HuH-7 (cell line): Measurements from ENCODE around the gene KHDC4.
"Not testable (repeated sequence)": the region's sequence is repeated elsewhere in the genome, so short reads cannot be mapped to it uniquely, and the experiment has no call there.

Experiments used
- DNase-seq: peaks from one replicate; pipeline ENCODE4 v3.0.0; 2011; ENCODE audit warnings: low spot score

KHDC4 gene

DNA sequence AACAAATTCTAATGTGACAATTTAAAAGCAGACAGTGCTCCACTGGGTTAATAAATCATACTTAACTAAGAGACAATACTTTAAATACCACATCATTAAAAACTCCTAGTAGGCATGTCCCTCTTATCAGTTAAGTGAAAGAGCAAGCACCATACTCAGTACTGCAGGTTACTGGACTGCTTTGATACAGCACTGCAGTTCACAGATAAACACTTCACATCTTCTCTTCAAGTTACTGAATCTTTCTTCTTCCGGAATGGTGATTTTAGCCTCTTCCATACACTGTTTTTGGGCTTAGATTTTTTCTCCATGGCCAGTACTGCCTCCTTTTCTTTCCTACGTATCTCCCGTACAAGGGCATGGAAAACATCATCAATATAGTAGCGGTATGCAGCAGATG, 34.1 kb downstream of the KHDC4 start:
- no peak for DNase-seq

DNA sequence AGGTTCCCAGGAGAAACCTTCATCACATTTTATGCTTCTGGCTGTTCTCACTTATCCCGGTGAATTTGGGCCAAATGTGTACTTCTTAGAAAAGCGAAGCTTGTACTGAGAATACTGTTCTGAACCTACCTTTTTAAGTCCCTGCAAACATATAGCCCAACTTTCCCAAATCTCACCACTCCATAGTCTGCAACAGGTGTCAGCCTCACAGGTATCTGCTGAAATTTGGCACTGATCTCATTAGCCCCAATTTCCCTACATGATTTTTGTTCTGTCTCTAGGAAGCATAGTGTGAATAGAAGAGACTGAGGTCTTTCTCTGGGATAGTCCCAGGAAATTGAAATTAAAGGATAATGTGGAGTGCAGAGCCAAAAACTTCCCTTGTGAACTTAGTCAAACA, 34.5 kb downstream of the KHDC4 start:
- no peak for DNase-seq

DNA sequence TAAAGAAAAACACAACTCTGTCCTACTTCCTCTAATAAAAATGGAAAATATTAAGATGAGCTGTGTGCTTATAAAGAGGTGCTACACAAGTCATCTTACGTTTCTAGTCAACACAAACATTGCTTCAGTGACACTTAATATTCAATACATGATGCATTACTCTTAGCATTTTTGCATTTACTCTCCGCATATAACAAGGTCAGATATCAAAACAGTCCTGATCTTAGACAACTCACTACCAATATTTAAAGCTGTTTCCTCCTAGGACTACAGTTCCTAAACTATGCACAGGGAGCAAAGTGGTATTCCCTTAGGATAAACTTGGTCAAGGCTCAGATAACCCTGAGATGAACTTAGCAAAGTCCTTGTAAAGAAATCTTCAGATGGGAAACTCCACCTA, 35.3 kb downstream of the KHDC4 start:
- DNase-seq = no peak

- DNase-seq = no peak
These were observed 36.5 kb downstream of the KHDC4 start for GRCh38 chr1:155897746-155898145.

DNA sequence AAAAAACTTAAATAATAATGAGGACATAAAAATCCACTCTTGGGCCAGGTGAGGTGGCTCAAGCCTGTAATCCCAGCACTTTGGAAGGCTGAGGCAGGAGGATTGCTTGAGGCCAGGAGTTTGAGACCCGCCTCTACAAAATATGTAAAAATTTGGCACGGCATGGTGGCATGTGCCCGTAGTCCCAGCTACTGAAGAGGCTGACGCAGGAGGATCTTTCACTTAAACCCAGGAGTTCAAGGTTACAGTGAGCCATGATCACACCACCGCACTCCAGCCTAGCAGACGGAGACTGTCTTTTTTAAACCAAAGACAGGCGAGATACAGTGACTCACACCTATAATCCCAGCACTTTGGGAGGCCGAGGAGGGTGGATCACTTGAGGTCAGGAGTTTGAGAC, 37.7 kb downstream of the KHDC4 start:
- DNase-seq = not testable (repeated sequence)

GRCh38 chr1:155895617-155896016, 38.6 kb downstream of the KHDC4 start:
- DNase-seq = not testable (repeated sequence)

DNA sequence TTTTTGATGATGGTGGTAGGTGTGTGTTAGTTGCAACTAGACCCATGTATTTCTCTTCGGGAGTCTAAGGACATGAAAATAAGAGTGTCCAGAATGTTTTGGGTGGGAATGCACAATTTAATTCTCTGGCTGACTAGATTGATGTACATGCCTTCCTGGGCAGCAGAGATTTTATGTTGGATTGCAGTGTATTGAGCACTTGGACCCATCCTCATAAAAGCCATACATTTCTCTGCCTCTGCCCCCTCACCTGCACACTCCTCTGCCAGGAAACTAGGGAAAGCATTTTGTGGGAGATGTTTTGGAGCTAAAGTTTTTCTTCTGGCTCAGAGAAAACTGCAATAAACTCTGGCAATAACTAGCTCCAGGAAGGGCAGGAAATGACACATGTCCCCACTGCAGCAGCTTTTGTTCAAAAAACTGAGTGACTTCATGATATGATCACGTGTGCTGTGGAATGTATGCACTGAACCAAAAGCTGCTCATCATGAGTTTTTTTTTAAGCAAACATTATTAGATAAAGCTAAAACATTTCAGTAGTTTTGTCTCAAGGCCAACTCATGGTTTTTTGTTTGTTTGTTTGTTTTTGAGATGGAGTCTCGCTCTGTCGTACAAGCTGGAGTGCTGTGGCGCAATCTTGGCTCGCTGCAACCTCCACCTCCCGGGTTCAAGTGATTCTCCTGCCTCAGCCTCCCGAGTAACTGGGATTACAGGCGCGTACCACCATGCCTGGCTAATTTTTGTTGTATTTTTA, 40.6 kb downstream of the KHDC4 start:
- DNase-seq = no peak

DNA sequence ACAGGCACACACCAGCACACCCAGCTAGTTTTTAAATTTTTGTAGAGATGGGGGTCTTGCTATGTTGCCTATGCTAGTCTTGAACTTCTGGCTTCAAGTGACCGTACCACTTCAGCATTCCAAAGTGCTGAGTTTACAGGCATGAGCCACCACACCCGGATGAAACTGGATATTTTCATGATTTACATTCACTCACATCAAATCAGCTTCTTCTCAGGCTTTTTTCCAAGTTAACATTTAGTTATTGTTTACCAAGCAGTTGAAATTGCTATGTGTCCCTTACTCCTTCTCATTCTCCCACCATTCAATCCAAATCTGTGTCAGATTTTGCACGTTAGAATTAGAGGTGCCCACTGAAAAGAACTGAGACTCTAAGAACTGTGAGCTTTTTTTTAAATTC, 41.4 kb downstream of the KHDC4 start:
- DNase-seq = no peak

DNA sequence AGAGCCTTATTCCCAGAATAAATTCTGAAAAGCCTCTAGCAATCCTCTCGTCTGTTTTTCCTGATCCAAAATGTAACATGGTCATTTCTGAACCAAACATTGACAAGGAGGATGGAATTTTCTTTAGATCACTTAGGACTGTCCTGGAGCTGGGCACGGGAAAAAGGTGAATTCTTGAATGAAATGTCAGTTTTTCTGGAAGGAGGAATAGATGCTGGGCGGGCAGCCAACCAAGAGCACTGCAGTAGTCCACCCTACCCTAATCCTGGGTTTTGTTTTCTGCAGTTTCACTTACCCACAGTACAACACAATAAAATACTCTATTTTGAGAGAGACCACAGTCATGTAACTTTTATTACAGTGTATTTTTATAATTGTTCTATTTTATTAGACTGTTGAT, 44.0 kb downstream of the KHDC4 start:
- DNase-seq = no peak

- no peak for DNase-seq
These were observed 44.6 kb downstream of the KHDC4 start for GRCh38 chr1:155889566-155889965.

- no peak for DNase-seq
These were observed 45.7 kb downstream of the KHDC4 start for GRCh38 chr1:155888481-155888880.

GRCh38 chr1:155884982-155885381, 49.2 kb downstream of the KHDC4 start:
- DNase-seq = no peak

GRCh38 chr1:155884031-155884960, 49.9 kb downstream of the KHDC4 start:
- no peak for DNase-seq

- no peak for DNase-seq
These were observed 51.4 kb downstream of the KHDC4 start for GRCh38 chr1:155882766-155883165.

GRCh38 chr1:155882235-155882634, 52.0 kb downstream of the KHDC4 start:
- no peak for DNase-seq

DNA sequence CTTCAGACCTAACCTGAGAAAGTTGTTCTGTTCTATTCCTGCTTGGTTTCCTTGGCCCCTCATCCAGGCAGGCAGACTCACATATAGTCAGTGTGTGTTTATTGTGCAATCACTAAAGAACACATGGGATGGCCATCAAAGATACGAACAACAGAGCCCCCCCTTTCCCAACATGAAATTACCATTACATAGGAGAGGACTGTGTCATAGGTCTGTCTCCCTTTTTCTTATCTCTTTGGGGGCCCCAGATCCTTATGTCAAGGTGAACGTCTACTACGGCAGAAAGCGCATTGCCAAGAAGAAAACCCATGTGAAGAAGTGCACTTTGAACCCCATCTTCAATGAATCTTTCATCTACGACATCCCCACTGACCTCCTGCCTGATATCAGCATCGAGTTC, 53.3 kb downstream of the KHDC4 start:
- no peak for DNase-seq

- DNase-seq = no peak
These were observed 54.0 kb downstream of the KHDC4 start for GRCh38 chr1:155880251-155880650.

GRCh38 chr1:155877945-155878344, 56.3 kb downstream of the KHDC4 start:
- DNase-seq = no peak

DNA sequence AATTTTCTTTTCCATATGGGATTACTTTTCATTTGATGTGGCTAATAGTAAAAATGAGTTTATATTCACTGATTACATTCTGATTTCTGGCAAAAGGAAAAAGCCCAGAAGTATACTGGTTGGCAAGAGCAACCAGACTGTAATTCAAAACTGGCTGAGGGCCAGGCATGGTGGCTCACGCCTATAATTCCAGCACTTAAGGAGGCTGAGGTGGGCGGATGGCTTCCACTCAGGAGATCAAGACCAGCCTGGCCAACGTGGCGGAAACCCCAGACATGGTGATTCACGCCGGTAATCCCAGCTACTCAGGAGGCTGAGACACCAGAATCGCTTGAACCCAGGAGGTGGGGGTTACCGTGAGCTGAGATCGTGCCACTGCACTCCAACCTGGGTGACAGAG, 60.4 kb downstream of the KHDC4 start:
- no peak for DNase-seq

DNA sequence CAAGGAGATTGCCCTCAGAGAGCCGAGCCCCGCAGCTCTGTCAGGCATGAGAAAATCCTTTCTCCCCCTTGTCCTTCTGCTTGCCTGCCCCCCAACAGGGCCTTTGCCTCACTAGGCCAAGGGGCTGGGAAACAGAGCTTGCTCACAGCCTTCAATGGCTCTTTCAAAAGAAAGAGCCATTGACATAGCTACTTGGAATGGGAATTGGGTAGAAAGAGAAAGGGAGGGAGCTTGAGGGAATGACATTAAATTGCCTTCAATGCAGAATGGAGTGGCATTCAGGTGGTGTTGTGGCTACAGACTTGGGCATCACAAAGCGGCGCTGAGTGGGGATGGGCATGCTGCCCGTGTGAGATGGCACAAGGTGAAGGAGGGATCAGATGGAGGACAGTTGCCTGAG, 61.7 kb downstream of the KHDC4 start:
- no peak for DNase-seq

DNA sequence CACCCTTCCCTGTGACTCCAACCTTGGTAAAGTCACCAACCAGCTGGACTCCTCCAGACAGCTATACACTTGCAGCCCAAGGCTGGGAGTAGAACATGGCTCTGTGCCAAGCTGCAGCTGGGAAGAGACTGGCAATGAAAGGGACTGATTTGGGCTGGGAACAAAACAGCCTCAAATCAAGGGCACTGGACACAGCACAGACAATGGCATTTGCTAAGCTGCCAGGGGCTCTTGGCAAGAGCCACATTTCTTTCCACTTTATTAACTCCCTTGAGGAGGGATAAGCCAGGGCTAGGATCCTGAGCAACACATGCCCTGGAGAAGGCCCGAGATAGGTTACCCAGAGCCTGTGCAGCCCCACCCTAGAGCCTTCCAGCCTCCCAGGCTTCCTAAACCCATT, 62.8 kb downstream of the KHDC4 start:
- no peak for DNase-seq

GRCh38 chr1:155867766-155868165, 66.4 kb downstream of the KHDC4 start:
- no peak for DNase-seq

DNA sequence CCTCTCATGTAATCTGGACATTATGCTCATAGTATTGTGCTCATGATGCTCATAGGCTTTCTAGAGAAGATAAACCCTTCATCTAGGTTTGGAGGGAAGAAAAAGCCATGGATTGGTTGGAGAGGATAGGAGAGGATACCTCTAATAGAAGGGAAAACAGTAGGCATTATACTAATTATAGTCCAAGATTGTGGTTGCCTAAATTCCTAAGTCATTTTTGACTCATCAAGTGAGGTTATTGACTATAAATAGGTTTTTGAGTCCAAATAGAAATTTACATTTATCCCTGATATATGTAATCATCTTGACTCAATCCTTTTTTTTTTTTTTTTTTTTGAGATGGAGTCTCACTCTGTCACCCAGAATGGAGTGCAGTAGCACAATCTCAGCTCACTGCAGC, 69.8 kb downstream of the KHDC4 start:
- DNase-seq = no peak
